ENCODE data around the gene PAPPA.

Gene PAPPA

GRCh38 chr9:116350213-116350612 lies 196.6 kb downstream of the PAPPA start:
- no peak for TF ChIP-seq CTCF (conservative IDR thresholded peaks at IDR 0.05; ENCODE audit: control insufficient read depth, insufficient read depth, low read depth, low read length)
- DNase-seq (ENCODE audit: low read depth), result no peak
- H3K4me3 ChIP-seq (ENCODE audit: control insufficient read depth, low read depth, low read length), result no peak overlapping the region

GRCh38 chr9:116352958-116353357 lies 199.4 kb downstream of the PAPPA start:
- no peak for DNase-seq (ENCODE audit: low read depth)

GRCh38 chr9:116355153-116355921 lies 201.7 kb downstream of the PAPPA start:
- TF ChIP-seq CTCF (conservative IDR thresholded peaks at IDR 0.05; ENCODE audit: control insufficient read depth, insufficient read depth, low read depth, low read length), result no peak
- no peak overlapping the region for H3K4me3 ChIP-seq (ENCODE audit: control insufficient read depth, low read depth, low read length)
- DNase-seq (ENCODE audit: low read depth), result no peak

More at GRCh38 chr9:116352958-116353357, 199.4 kb downstream of the PAPPA start:
- no peak for TF ChIP-seq CTCF (conservative IDR thresholded peaks at IDR 0.05; ENCODE audit: control insufficient read depth, insufficient read depth, low read depth, low read length)
- H3K4me3 ChIP-seq (ENCODE audit: control insufficient read depth, low read depth, low read length), result no peak overlapping the region

GRCh38 chr9:116358251-116358650 lies 204.7 kb downstream of the PAPPA start:
- no peak for TF ChIP-seq CTCF (conservative IDR thresholded peaks at IDR 0.05; ENCODE audit: control insufficient read depth, insufficient read depth, low read depth, low read length)
- H3K4me3 ChIP-seq (ENCODE audit: control insufficient read depth, low read depth, low read length), result no peak overlapping the region
- no peak for DNase-seq (ENCODE audit: low read depth)

GRCh38 chr9:116360016-116360415 lies 206.4 kb downstream of the PAPPA start:
- no peak for DNase-seq (ENCODE audit: low read depth)
- H3K4me3 ChIP-seq (ENCODE audit: control insufficient read depth, low read depth, low read length), result no peak overlapping the region
- TF ChIP-seq CTCF (conservative IDR thresholded peaks at IDR 0.05; ENCODE audit: control insufficient read depth, insufficient read depth, low read depth, low read length), result no peak

GRCh38 chr9:116360989-116361388 lies 207.4 kb downstream of the PAPPA start:
- no peak for DNase-seq (ENCODE audit: low read depth)
- TF ChIP-seq CTCF (conservative IDR thresholded peaks at IDR 0.05; ENCODE audit: control insufficient read depth, insufficient read depth, low read depth, low read length), result no peak
- no peak overlapping the region for H3K4me3 ChIP-seq (ENCODE audit: control insufficient read depth, low read depth, low read length)

Data from fibroblast of mammary gland (primary cell).